ENCODE results near the gene ARHGEF17. TPM values are rescaled to one million over a fixed set of nuclear protein-coding genes. Genes with fewer than 3 reads are reported as not detected.

ARHGEF17 gene
- total and polyA plus RNA-seq, 2 of the 8 experiments (the other 6 are each of a cell fraction or from before 2014, with no cell fraction given): 11.3 to 14.6 TPM

GRCh38 chr11:73330569-73331093, 22.6 kb downstream of the ARHGEF17 start:
- ChIA-PET POLR2A (ENCODE audit: partially characterized antibody) (interaction anchor here (0.8 to 10.7 kb wide), 4 partner anchors 10 to 22 kb away, joined by 3 to 91 read pairs (median 4); partner anchors contain the start of gene ARHGEF17), CTCF (ENCODE audit: partially characterized antibody) (interaction anchor here (0.6 to 15.6 kb wide), 16 partner anchors 10 to 379 kb away, joined by 3 to 258 read pairs (median 6); partner anchors contain the start of gene ARHGEF17)
- 65% methylated on average over 3 of the region's 3 CpGs; no CpG with 5 or more reads in 1 of the 2 experiments for WGBS, 2 experiments (ENCODE audit: extremely low coverage in 1 of 2, insufficient coverage in 1 of 2, insufficient read length in 1 of 2, insufficient replicate concordance in 2 of 2, low coverage in 1 of 2, low lambda C conversion rate in 2 of 2, missing lambda C conversion rate in 1 of 2)
- H3K4me1 ChIP-seq (replicated peaks in 1 of 4; ENCODE audit: control insufficient read depth in 3 of 4, insufficient read depth in 4 of 4, low read length in 3 of 4): peaks cover 10 to 32% (median 24%) of the 10 kb centered on the region in 4 experiments
- H3K14ac ChIP-seq (ENCODE audit: insufficient read length): no peak overlapping the region
- H4K91ac ChIP-seq (replicated peaks; ENCODE audit: insufficient read length, low read length): no peak overlapping the region
- H3K27me3 ChIP-seq (replicated peaks in 1 of 4; ENCODE audit: control insufficient read depth in 3 of 4, extremely low read depth in 1 of 4, insufficient read depth in 3 of 4, low read length in 3 of 4): peaks cover 28 to 51% (median 46%) of the 10 kb centered on the region in 4 experiments
- H3K23me2 ChIP-seq (ENCODE audit: low read depth, low read length): no peaks in the 10 kb centered on the region
- TF ChIP-seq CTCF (IDR thresholded peaks at IDR 0.05; ENCODE audit: control extremely low read depth in 1 of 3, insufficient read depth in 1 of 3, low read depth in 1 of 3, low read length in 3 of 3): peak; percentile 45 to 68 (median 67); a peak in 3 of 4 replicates
- no peak for TF ChIP-seq BACH1 (IDR thresholded peaks at IDR 0.05; ENCODE audit: low read length)
- TF ChIP-seq CHD2 (IDR thresholded peaks at IDR 0.05; ENCODE audit: low read length): no peak
- TF ChIP-seq KDM1A (IDR thresholded peaks at IDR 0.05; ENCODE audit: borderline replicate concordance, low read length): peak; percentile 78; the same call in 1 of the 2 replicates
- TF ChIP-seq RAD21 (IDR thresholded peaks at IDR 0.05 in 1 of 2, conservative IDR thresholded peaks at IDR 0.05 in 1 of 2; ENCODE audit: low read depth in 2 of 2, low read length in 2 of 2): peak in 1 of 2 experiments; percentile 36; a peak in 2 of 4 replicates
- TF ChIP-seq CBX8 (IDR thresholded peaks at IDR 0.05; ENCODE audit: borderline replicate concordance, low read depth, low read length): no peak
- no peak for TF ChIP-seq SIRT6 (IDR thresholded peaks at IDR 0.05; ENCODE audit: low read length)
- no peak for TF ChIP-seq TBP (IDR thresholded peaks at IDR 0.05; ENCODE audit: low read depth, low read length)
- H2BK5ac ChIP-seq (ENCODE audit: low read depth, low read length): no peak overlapping the region
- H2BK12ac ChIP-seq (ENCODE audit: low read depth, low read length): no peak overlapping the region
- H3K36me3 ChIP-seq (ENCODE audit: control insufficient read depth in 2 of 4, insufficient read depth in 4 of 4, low read length in 3 of 4): no peaks in the 10 kb centered on the region
- H3K9me3 ChIP-seq (ENCODE audit: insufficient read depth in 2 of 2, low read depth in 1 of 2, low read length in 1 of 2): no peaks in the 10 kb centered on the region
- no peak overlapping the region for H4K8ac ChIP-seq (ENCODE audit: extremely low read depth, insufficient read depth, low read length)
- H3K23ac ChIP-seq (ENCODE audit: insufficient read length): no peak overlapping the region
- no peak overlapping the region for H2BK15ac ChIP-seq (ENCODE audit: low read length)
- H3K9ac ChIP-seq (replicated peaks in 1 of 4; ENCODE audit: extremely low read depth in 1 of 4, low read depth in 3 of 4, low read length in 3 of 4): no peak overlapping the region
- no peak overlapping the region for H2BK120ac ChIP-seq (replicated peaks; ENCODE audit: low read depth, low read length)
- peaks cover 22 to 32% of the 10 kb centered on the region in 2 experiments for H4K20me1 ChIP-seq (replicated peaks in 1 of 2; ENCODE audit: control insufficient read depth in 1 of 2, insufficient read depth in 2 of 2, low read length in 2 of 2)
- peak overlapping the region; percentile 34 for H3K18ac ChIP-seq (ENCODE audit: extremely low read depth, low read length)
- H3K56ac ChIP-seq (replicated peaks; ENCODE audit: insufficient read length, low read depth, low read length): no peak overlapping the region
- peak overlapping the region; percentile 32; the same call in 1 of the 2 replicates for H2AK5ac ChIP-seq (ENCODE audit: low read depth, low read length)
- H3K27ac ChIP-seq (ENCODE audit: low read depth, low read length): no peak overlapping the region
- H2AFZ ChIP-seq (ENCODE audit: low read length): no peak overlapping the region
- peak overlapping the region; percentile 55 to 58 for H3K4me2 ChIP-seq (ENCODE audit: insufficient read depth in 1 of 2, low read depth in 2 of 2, low read length in 2 of 2)
- no peaks in the 10 kb centered on the region for H3K79me1 ChIP-seq (ENCODE audit: low read depth, low read length)
- H4K5ac ChIP-seq (ENCODE audit: insufficient read length, low read depth, low read length): no peak overlapping the region
- no peak overlapping the region for H3K4ac ChIP-seq (replicated peaks; ENCODE audit: insufficient read length, low read depth, low read length)
- H3K79me2 ChIP-seq (ENCODE audit: control insufficient read depth in 1 of 2, insufficient read depth in 2 of 2, low read length in 2 of 2): no peaks in the 10 kb centered on the region
- FAIRE-seq (no peak), DNase-seq (ENCODE audit: low read depth in 1 of 2, low spot score in 2 of 2) (no peak)
- H2BK20ac ChIP-seq (ENCODE audit: low read length): no peak overlapping the region
- H3K4me3 ChIP-seq (ENCODE audit: extremely low read depth in 1 of 4, insufficient read depth in 2 of 4, low read depth in 3 of 4, low read length in 4 of 4): peak overlapping the region in 3 of 4 experiments; percentile 25 to 31 (median 27); a peak in 4 of 8 replicates

All from H1 (cell line).